Stimulated activated CD8-positive, alpha-beta memory T cell treated with anti-CD3 and anti-CD28 coated beads, Interleukin-4, amount 100 ng/mL, for 24 hours (primary cell): ENCODE measurements around the gene LINC00237.

ENCODE experiments used
- DNase-seq: peaks from one replicate; pipeline ENCODE4 v3.0.0-alpha.2; 2020; ENCODE audit warnings: low read depth

LINC00237 gene

GRCh38 chr20:21106171-21107017 lies at the start of gene LINC00237:
Gene LINC00237 (minus strand): TSS chr20:21106358.
- DNase-seq, result no peak

DNA sequence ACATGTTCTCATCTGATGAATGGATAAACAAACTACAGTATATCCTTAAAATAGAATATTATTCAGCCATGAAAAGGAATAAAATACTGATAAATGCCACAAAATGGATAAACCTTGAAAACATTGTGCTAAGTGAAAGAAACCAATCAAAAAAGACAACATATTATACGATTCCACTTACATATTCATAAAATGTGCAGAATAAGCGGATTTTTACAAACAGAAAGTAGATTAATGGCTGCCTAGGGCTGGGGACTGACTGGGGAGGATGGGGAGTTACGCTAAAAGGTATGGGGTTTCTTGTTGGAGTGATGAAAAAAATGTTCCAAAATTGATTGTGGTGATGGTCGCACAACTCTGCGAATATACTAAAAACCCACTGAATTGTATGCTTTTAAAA lies 49.1 kb upstream of the LINC00237 start:
- DNase-seq, result no peak

GRCh38 chr20:21154692-21155091 lies 48.5 kb upstream of the LINC00237 start:
- DNase-seq, result no peak

GRCh38 chr20:21151791-21152190 lies 45.6 kb upstream of the LINC00237 start:
- no peak for DNase-seq

DNA sequence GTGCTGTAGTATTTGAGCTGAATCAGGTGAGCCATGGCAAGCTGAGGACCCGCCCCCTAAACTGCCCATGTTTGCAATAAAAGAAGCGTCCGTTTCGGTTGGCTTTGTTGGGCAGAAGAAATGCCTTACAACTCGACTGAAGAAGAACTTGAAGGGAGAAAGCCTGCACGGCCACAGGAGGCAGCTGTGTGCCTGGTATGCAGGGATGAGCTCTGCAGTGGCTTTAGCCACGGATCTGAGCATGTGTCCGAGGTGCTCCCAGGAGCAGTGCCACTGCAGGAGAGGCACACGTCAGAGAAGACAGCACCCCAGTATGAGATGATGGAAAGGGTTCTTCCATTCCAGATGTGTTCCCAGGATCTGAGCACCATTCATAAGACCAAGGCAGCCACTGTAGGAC lies 43.2 kb upstream of the LINC00237 start:
- DNase-seq, result no peak

DNA sequence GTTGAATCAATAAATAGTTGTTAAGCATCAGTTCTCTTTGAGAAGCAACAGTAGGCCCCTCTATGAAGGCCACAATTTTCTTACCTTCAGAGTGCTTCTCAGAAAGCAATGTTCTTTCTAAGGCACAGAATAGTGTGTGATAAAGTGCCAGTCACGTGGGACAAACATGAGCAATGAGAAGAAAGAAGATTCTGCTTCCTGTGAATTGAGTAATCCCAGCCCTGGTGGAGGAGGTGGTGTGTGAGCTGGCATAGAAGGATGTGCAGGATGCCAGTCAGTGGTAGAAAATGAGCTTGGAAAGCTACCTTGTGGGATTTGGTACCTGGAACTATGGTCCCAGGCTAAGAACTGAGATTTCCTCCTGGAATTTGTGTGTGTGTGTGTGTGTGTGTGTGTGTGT lies 41.4 kb upstream of the LINC00237 start:
- DNase-seq, result no peak

GRCh38 chr20:21146215-21146614 lies 40.1 kb upstream of the LINC00237 start:
- no peak for DNase-seq

DNA sequence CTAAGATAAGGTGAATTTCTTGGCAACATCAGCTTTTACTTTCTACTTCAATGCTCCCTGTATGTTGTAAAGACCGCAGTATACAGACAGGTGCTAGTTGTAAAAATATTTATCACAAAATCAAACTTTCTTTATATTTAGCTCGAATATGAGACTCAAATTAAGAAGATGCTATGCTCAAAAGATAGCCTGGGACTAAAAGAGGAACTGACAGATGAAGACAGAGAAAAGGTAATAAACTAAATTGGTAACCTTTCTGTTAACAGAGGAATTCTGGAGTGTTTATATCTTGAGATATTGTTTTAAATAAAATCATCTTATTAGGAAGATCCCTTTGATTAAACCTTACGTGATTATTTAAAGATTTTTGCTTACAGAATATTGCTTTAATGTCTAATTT lies 39.3 kb upstream of the LINC00237 start:
- no peak for DNase-seq

DNA sequence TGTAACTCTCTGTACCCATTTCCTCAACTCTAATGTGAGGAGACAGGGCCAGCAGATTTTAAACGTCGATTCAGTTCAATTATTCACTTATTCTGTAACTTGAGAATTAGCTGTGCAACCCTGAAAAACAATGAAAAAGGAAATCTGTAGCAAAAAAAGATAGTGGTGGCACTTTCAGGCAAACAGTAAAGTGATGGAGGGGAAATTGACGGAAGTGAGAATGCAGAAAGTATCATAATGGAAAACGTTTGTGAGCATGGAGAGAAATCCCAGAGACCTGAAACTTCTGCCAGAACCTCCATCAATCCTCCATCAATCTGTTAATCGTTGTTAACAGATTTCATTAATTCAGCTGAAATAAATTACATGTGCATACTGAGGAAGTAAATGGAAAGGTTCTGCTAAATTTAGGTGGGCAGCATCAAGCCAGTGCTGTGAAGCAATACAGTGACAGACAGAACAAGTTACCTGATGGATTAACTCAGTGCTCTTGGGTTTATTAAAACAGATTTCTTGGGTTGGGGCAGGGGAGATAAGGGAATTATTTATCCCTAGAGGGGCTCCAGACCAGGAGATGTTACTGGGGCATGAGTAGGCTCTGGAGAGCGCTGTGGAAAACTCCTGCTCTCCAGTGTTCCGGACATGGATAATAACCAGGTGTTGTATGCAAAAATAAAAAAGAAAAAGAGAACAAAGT lies 37.2 kb upstream of the LINC00237 start:
- no peak for DNase-seq

DNA sequence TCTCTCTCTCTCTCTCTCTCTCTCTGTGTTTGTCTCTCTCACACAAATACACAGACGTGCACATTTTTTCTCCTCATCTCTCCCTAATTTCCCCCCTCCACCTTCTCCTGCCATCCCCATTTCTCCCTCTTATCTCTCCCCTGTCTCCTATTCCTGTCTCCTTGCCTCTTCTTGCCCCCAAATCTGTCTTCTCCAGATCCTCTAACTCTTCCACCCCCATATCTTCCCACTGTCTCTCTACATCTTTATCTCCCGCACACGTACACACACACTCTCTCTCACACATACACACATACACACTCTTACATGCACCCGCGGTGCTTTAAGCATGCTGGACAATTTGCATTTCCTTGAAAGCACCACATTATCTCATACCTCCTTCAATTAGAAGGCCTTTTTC lies 35.7 kb upstream of the LINC00237 start:
- no peak for DNase-seq

GRCh38 chr20:21139881-21140566 lies 33.9 kb upstream of the LINC00237 start:
- DNase-seq, result no peak

GRCh38 chr20:21137078-21137477 lies 30.9 kb upstream of the LINC00237 start:
- DNase-seq, result no peak

GRCh38 chr20:21136015-21136732 lies 30.0 kb upstream of the LINC00237 start:
- DNase-seq, result no peak

DNA sequence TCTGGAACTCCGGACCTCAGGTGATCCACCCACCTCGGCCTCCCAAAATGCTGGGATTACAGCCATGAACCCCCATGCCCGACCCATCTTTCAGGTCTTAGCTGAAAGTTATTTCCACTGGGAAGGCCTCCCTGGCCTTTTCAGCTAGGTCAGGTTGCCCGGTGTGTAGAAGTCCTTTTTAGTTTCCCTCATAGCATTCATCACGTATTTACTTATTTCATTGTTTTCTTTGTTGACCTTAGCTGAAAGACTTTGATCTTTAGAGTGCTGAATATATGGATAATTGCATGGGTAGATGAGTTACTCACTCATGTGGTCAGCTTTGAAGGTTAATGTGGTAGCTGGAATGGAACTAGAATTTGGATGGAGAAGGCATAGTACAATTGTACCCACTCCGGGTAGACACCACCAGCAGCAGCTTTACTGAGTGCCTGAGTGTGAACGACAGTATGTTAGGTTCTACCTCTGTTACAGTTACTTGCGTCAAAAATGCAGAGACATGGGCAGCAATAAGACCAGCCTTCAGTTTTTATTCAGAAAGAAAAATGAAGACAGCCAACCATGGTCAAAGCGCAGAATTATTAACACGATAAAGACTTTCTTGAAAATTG lies 28.8 kb upstream of the LINC00237 start:
- DNase-seq, result no peak

- no peak for DNase-seq
These were observed 27.9 kb upstream of the LINC00237 start for GRCh38 chr20:21133917-21134622.

DNA sequence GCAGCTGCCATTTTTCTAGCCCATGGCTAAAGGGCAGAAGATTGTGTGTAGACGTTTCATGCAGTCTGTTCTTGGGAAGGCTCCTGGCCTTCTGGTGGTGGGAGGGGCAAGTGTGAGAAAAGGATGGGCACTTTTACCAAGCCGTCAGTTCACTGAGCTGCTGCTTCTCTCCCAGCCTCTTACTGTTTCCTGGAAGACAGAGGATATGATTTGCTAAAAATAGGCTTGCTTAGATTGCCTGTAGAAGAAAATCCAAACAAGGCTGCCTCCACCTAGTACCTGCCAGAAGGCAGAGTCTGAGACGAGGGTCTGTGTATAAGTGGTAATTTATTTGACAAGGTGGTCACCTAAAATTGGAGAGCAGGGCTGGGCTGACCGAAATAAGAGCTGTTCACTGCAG lies 27.2 kb upstream of the LINC00237 start:
- no peak for DNase-seq

GRCh38 chr20:21129861-21130260 lies 23.7 kb upstream of the LINC00237 start:
- DNase-seq, result no peak

DNA sequence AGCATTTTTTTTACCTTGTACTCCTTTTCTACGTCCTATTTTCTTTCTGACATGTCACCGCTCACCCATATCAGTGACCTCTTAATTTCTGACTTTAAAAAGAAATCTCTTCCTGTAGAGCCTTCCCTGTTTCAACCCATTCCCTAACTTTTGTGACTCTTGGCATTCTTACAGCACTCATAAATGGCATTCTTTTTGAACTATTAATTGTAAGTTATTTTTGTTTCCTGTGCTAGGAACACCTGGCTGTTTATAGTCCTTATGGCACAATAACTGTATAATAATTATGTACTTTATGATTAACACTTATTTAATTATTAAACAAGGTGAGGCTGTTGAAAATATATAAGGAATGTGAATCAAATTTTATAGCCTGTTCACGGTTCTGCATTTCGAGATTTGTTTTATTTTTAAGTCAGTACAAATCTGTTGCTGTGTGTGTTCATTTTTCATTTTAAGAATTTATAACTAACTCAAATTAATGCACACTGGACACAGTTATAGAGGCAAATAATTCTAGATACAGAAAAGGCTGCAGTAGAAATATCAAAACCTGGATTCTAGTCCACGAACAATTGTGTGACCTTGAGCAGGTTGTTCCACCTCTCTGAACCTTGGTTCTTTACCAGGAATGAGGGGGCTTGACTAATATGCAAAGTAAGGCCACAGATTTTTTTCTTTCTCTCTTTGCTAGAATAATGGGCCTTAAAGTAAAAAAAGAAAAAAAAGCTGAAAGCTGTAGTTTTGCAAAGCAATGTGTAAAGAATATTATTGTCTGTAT lies 21.2 kb upstream of the LINC00237 start:
- DNase-seq, result no peak

GRCh38 chr20:21126581-21126870 lies 20.4 kb upstream of the LINC00237 start:
- no peak for DNase-seq

DNA sequence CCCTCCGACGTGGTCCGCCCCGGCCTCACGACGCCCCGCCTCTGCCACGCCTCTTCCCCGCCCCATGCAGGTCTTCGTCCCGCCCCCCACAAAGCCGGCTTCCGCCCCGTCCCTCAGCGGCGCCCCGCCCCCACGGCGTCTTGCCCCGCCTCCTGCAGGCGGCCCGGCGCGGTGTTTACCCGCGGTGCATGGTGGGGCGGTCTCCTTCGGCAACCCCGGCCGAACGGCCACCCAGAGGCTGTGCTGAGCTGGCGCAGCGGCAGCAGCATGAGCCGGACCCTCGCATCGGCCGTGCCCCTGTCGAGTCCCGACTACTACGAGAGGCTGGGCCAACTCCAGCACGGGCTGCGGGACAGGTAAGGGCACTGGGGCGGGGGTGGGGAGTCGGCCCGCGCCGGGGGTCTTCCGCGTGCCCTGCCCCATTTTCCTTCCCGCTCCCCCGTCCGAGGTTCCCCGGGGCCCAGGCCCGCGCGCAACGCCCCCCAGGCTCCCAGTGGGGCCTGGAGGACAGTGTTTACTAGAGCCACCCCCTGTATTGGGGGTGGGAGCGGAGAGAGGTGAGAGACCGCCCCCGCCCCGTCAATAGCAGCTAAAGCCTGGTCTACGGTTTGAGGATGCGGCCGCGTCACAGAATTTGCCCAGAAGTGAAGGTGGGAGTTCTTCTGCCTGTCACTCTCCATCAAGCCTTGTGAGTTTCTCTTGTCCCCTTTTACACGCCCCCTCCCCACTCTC lies 19.9 kb upstream of the LINC00237 start, which contains the start of gene KIZ:
KIZ (plus strand) TSS at position 234 of the 732 bp plus-strand sequence; CDS start at position 268, 34 bp downstream.
- peak; percentile 97 for DNase-seq
